Nephron (organoid): Measurements from ENCODE around the gene TCF4.
A peak's percentile ranks its signal among the peaks of the same experiment; 100 is the strongest.

Source experiments
- H3K27ac Mint-ChIP-seq, 3 experiments: 2 replicates each; pipeline ENCODE4 v1.8.0; 2020; ENCODE audit warnings: mixed read lengths in 3 of 3, mild to moderate bottlenecking in 2 of 3, moderate library complexity in 1 of 3
- H3K27me3 Mint-ChIP-seq: 2 replicates; pipeline ENCODE4 v1.8.0; 2021; ENCODE audit warnings: low read depth, mild to moderate bottlenecking, moderate library complexity, mixed read lengths
- H3K36me3 Mint-ChIP-seq: 2 replicates; pipeline ENCODE4 v1.8.0; 2020; ENCODE audit warnings: low read depth, mixed read lengths
- H3K4me1 Mint-ChIP-seq: 2 replicates; pipeline ENCODE4 v1.8.0; 2020; ENCODE audit warnings: mixed read lengths
- H3K4me3 Mint-ChIP-seq, 3 experiments: 2 replicates each; pipeline ENCODE4 v1.8.0; 2020; ENCODE audit warnings: mild to moderate bottlenecking in 3 of 3, mixed read lengths in 3 of 3, moderate library complexity in 2 of 3
- H3K9me3 Mint-ChIP-seq: 2 replicates; pipeline ENCODE4 v1.8.0; 2020; ENCODE audit warnings: mixed read lengths
- CTCF ChIP-seq, 3 experiments: fragments of 200-600 bp; sonication (generic); IDR thresholded peaks; one replicate each; pipeline ENCODE4 v1.5.0; 2021; ENCODE audit warnings: antibody characterized with exemption in 3 of 3; ENCODE audit not compliant: unreplicated experiment in 3 of 3

TCF4 gene

GRCh38 chr18:55339990-55340389 lies 248.0 kb downstream of the TCF4 start:
- H3K9me3 Mint-ChIP-seq = no peaks in the 10 kb centered on the region
- peaks cover 26% of the 10 kb centered on the region for H3K4me1 Mint-ChIP-seq
- no peak overlapping the region for H3K4me3 Mint-ChIP-seq
- H3K27me3 Mint-ChIP-seq = no peaks in the 10 kb centered on the region
- no peak overlapping the region for H3K27ac Mint-ChIP-seq
- no peaks in the 10 kb centered on the region for H3K36me3 Mint-ChIP-seq
- TF ChIP-seq CTCF (IDR thresholded peaks at IDR 0.05; ENCODE audit: unreplicated experiment in 3 of 3) = no peak

- peak in 1 of 3 experiments; percentile 18 for TF ChIP-seq CTCF (IDR thresholded peaks at IDR 0.05; ENCODE audit: unreplicated experiment in 3 of 3)
- H3K27me3 Mint-ChIP-seq = no peaks in the 10 kb centered on the region
- H3K9me3 Mint-ChIP-seq = no peaks in the 10 kb centered on the region
- H3K4me1 Mint-ChIP-seq = peaks cover 19% of the 10 kb centered on the region
- H3K4me3 Mint-ChIP-seq = no peak overlapping the region
- H3K27ac Mint-ChIP-seq = no peak overlapping the region
- H3K36me3 Mint-ChIP-seq = no peaks in the 10 kb centered on the region
Measured at GRCh38 chr18:55338978-55339650, 248.9 kb downstream of the TCF4 start.

GRCh38 chr18:55337908-55338521 lies 250.0 kb downstream of the TCF4 start:
- H3K4me3 Mint-ChIP-seq = no peak overlapping the region
- H3K9me3 Mint-ChIP-seq = no peaks in the 10 kb centered on the region
- H3K27ac Mint-ChIP-seq = peak overlapping the region in 2 of 3 experiments; percentile 14 to 15
- H3K27me3 Mint-ChIP-seq = no peaks in the 10 kb centered on the region
- H3K36me3 Mint-ChIP-seq = no peaks in the 10 kb centered on the region
- TF ChIP-seq CTCF (IDR thresholded peaks at IDR 0.05; ENCODE audit: unreplicated experiment in 3 of 3) = no peak
- H3K4me1 Mint-ChIP-seq = peaks cover 17% of the 10 kb centered on the region

- TF ChIP-seq CTCF (IDR thresholded peaks at IDR 0.05; ENCODE audit: unreplicated experiment in 3 of 3) = no peak
- no peak overlapping the region for H3K4me3 Mint-ChIP-seq
- H3K4me1 Mint-ChIP-seq = peaks cover 17% of the 10 kb centered on the region
- no peaks in the 10 kb centered on the region for H3K27me3 Mint-ChIP-seq
- no peaks in the 10 kb centered on the region for H3K36me3 Mint-ChIP-seq
- no peaks in the 10 kb centered on the region for H3K9me3 Mint-ChIP-seq
- peak overlapping the region in 1 of 3 experiments; percentile 14 for H3K27ac Mint-ChIP-seq
Measured at GRCh38 chr18:55337138-55337537, 250.9 kb downstream of the TCF4 start.

- Mint-ChIP-seq H3K9me3 (no peaks in the 10 kb centered on the region), H3K36me3 (no peaks in the 10 kb centered on the region), H3K4me3 (no peak overlapping the region), H3K27ac (no peak overlapping the region), H3K27me3 (no peaks in the 10 kb centered on the region), H3K4me1 (peaks cover 17% of the 10 kb centered on the region)
- TF ChIP-seq CTCF (IDR thresholded peaks at IDR 0.05; ENCODE audit: unreplicated experiment in 3 of 3) = no peak
Measured at GRCh38 chr18:55336438-55337100, 251.4 kb downstream of the TCF4 start.
